ENCODE results near the gene CBX3. TPM values are rescaled to one million over a fixed set of nuclear protein-coding genes. Genes with fewer than 3 reads are reported as not detected.

Gene CBX3
- total and polyA plus RNA-seq, 2 of the 13 experiments (the other 11 are each of a cell fraction or from before 2014, with no cell fraction given): 53.9 to 249 TPM

DNA sequence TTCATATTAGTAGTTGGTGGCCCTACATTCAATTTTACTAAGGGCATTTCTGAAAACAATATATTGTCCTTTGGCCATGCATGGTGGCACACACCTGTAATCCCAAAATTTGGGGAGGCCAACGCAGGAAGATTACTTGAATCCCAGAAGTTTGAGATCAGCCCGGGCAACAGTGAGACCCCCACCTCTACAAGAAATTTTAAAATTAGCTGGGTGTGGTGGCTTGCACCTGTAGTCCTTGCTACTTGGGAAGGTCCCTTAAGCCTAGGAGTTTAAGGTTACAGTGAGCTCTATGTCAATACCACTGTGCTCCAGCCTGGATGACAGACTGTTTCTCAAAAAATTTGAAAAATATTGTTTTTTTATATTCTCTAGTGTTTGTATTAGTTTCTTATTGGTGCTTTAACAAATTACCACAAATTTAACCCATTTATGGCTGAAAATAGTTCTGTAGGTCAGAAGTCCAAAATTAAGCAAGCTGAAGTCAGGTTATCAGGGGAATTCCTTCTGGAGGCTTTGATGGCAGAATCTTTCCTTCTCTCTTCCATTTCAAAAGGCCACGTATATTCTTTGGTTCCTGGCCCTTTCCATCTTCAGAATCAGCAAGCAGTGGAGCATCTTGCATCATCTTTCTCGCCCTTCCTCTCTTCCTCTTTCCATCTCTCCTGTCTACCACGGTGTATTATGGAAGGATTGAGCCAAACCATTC lies 12.4 kb downstream of the CBX3 start:
- Histone ChIP-seq H3K27ac (ENCODE audit: extremely low read length, insufficient read depth, low read length) (no peak overlapping the region), H3K4me1 (ENCODE audit: insufficient read depth, low read length) (peaks cover 9% of the 10 kb centered on the region; the same call in 1 of the 2 replicates), H2AFZ (ENCODE audit: low read length) (no peak overlapping the region), H3K27me3 (ENCODE audit: control insufficient read depth in 1 of 2, insufficient read depth in 2 of 2, low read length in 2 of 2) (no peaks in the 10 kb centered on the region), H3K36me3 (replicated peaks in 1 of 2; ENCODE audit: control insufficient read depth in 1 of 2, insufficient read depth in 2 of 2, low read length in 2 of 2) (peaks cover 6 to 29% of the 10 kb centered on the region in 2 experiments), H3K4me3 (replicated peaks in 1 of 3; ENCODE audit: insufficient read depth in 1 of 3, low read depth in 2 of 3, low read length in 3 of 3) (no peak overlapping the region), H3K9me3 (ENCODE audit: low read length) (no peaks in the 10 kb centered on the region), H3K79me2 (ENCODE audit: insufficient read depth, low read length) (no peaks in the 10 kb centered on the region), H3K9ac (ENCODE audit: insufficient read depth, low read depth, low read length) (no peak overlapping the region), H4K20me1 (ENCODE audit: insufficient read depth, low read length) (no peaks in the 10 kb centered on the region), H3K4me2 (ENCODE audit: low read depth, low read length) (no peak overlapping the region)
- CTCF ChIA-PET (ENCODE audit: low intra/inter-chr PET ratio, low total read pairs): no interaction called here
- ATAC-seq: no peak
- in situ Hi-C loops (cut with HindIII; ENCODE audit: extremely low pct_ligation_motif_present, low pct_unique_long_range_greater_than_20kb) (no loop called here), intact Hi-C loops (cut with micrococcal nuclease; ENCODE audit: unreplicated experiment) (no loop called here)
- POLR2A ChIA-PET: interaction anchor here (2.5 kb wide), 1 partner anchor 9 kb away, joined by 7 read pairs; no protein-coding TSS in a partner anchor
- no peak for FAIRE-seq
- BruUV-seq (replicated peaks): no TSS peak
- DNase-seq (ENCODE audit: low spot score): no peak
- 91% methylated on average over 5 of the region's 5 CpGs for WGBS (ENCODE audit: low lambda C conversion rate)
- peak; percentile 47; the same call in 1 of the 2 replicates for TF ChIP-seq ZNF460 (CRISPR knock-in tag; IDR thresholded peaks at IDR 0.05; ENCODE audit: borderline replicate concordance)
- TF ChIP-seq, protein P1, sequence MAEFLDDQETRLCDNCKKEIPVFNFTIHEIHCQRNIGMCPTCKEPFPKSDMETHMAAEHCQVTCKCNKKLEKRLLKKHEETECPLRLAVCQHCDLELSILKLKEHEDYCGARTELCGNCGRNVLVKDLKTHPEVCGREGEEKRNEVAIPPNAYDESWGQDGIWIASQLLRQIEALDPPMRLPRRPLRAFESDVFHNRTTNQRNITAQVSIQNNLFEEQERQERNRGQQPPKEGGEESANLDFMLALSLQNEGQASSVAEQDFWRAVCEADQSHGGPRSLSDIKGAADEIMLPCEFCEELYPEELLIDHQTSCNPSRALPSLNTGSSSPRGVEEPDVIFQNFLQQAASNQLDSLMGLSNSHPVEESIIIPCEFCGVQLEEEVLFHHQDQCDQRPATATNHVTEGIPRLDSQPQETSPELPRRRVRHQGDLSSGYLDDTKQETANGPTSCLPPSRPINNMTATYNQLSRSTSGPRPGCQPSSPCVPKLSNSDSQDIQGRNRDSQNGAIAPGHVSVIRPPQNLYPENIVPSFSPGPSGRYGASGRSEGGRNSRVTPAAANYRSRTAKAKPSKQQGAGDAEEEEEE (CRISPR knock-in tag; IDR thresholded peaks at IDR 0.05; ENCODE audit: borderline replicate concordance): no peak
- TF ChIP-seq ZFP36L1 (CRISPR knock-in tag; IDR thresholded peaks at IDR 0.05): no peak
- TF ChIP-seq CEBPG (CRISPR knock-in tag; IDR thresholded peaks at IDR 0.05): 0 out of 2 replicates have a peak, but pooled peaks have one; percentile 14
- TF ChIP-seq SP140L (CRISPR knock-in tag; IDR thresholded peaks at IDR 0.05; ENCODE audit: borderline replicate concordance): no peak
- TF ChIP-seq ZNF652 (CRISPR knock-in tag; IDR thresholded peaks at IDR 0.05; ENCODE audit: borderline replicate concordance, low read depth): peak; percentile 51; the same call in 1 of the 2 replicates
- TF ChIP-seq U2AF2 (IDR thresholded peaks at IDR 0.05; ENCODE audit: low read depth, low read length): no peak
- no peak for TF ChIP-seq PHF20 (CRISPR knock-in tag; IDR thresholded peaks at IDR 0.05)
- TF ChIP-seq POLR2G (IDR thresholded peaks at IDR 0.05; ENCODE audit: low read depth, low read length): peak; percentile 57
- TF ChIP-seq, protein P2, sequence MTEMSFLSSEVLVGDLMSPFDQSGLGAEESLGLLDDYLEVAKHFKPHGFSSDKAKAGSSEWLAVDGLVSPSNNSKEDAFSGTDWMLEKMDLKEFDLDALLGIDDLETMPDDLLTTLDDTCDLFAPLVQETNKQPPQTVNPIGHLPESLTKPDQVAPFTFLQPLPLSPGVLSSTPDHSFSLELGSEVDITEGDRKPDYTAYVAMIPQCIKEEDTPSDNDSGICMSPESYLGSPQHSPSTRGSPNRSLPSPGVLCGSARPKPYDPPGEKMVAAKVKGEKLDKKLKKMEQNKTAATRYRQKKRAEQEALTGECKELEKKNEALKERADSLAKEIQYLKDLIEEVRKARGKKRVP (CRISPR knock-in tag; IDR thresholded peaks at IDR 0.05): peak in 1 of 2 experiments; percentile 34; a peak in 1 of 4 replicates

All from HepG2 (cell line).